Measurements from ENCODE around the gene NSFL1C. TPM values are rescaled to one million over a fixed set of nuclear protein-coding genes. Genes with fewer than 3 reads are reported as not detected.

NSFL1C gene
- total RNA-seq, 1 donor from 2014 or later = 28.8 TPM

Other genes with a start within 250 kb of the NSFL1C start
- not detected in 2 replicates for gene RAD21L1, start 240.8 kb downstream of the NSFL1C start, total RNA-seq
- 6.2 and 6.3 TPM in 2 replicates for gene SNPH, start 200.6 kb downstream of the NSFL1C start, total RNA-seq
- gene SDCBP2, start 137.7 kb downstream of the NSFL1C start, total RNA-seq = 4.6 and 6.0 TPM in 2 replicates
- gene FKBP1A, start 73.8 kb downstream of the NSFL1C start, total RNA-seq = 269 and 390 TPM in 2 replicates
- 0.51 and 1.3 TPM in 2 replicates for gene SIRPB2, start 24.6 kb upstream of the NSFL1C start, total RNA-seq
- not detected in 2 replicates for gene SIRPD, start 90.9 kb upstream of the NSFL1C start, total RNA-seq
- 0.17 and 4.0 TPM in 2 replicates for gene SIRPB1, start 153.2 kb upstream of the NSFL1C start, total RNA-seq
- not detected in 2 replicates for gene SIRPG, start 190.9 kb upstream of the NSFL1C start, total RNA-seq